Measurements from ENCODE around the gene THAP5.

The THAP5 gene

GRCh38 chr7:108515630-108516029, 53.9 kb downstream of the THAP5 start:
- Histone ChIP-seq H3K4me1 (peaks cover 11% of the 10 kb centered on the region; the same call in 1 of the 2 replicates), H4K20me1 (peaks cover 31% of the 10 kb centered on the region; the same call in 1 of the 2 replicates), H3K36me3 (peaks cover 50% of the 10 kb centered on the region), H3K4me2 (no peak overlapping the region), H3K27ac (no peak overlapping the region), H3K4me3 (no peak overlapping the region), H3K27me3 (no peaks in the 10 kb centered on the region), H3K9ac (no peak overlapping the region), H3K9me3 (no peaks in the 10 kb centered on the region)
- no peak for TF ChIP-seq Cebpa-rat (IDR thresholded peaks at IDR 0.05)

GRCh38 chr7:108515013-108515412, 54.5 kb downstream of the THAP5 start:
- Histone ChIP-seq H3K4me2 (no peak overlapping the region), H4K20me1 (peaks cover 28% of the 10 kb centered on the region; the same call in 1 of the 2 replicates), H3K4me3 (no peak overlapping the region), H3K9ac (no peak overlapping the region), H3K27me3 (no peaks in the 10 kb centered on the region), H3K4me1 (peaks cover 11% of the 10 kb centered on the region; the same call in 1 of the 2 replicates), H3K36me3 (peaks cover 51% of the 10 kb centered on the region), H3K27ac (no peak overlapping the region), H3K9me3 (no peaks in the 10 kb centered on the region)
- no peak for TF ChIP-seq Cebpa-rat (IDR thresholded peaks at IDR 0.05)
